ENCODE results near the gene RMI2.
A peak's percentile ranks its signal among the peaks of the same experiment; 100 is the strongest.

The RMI2 gene

DNA sequence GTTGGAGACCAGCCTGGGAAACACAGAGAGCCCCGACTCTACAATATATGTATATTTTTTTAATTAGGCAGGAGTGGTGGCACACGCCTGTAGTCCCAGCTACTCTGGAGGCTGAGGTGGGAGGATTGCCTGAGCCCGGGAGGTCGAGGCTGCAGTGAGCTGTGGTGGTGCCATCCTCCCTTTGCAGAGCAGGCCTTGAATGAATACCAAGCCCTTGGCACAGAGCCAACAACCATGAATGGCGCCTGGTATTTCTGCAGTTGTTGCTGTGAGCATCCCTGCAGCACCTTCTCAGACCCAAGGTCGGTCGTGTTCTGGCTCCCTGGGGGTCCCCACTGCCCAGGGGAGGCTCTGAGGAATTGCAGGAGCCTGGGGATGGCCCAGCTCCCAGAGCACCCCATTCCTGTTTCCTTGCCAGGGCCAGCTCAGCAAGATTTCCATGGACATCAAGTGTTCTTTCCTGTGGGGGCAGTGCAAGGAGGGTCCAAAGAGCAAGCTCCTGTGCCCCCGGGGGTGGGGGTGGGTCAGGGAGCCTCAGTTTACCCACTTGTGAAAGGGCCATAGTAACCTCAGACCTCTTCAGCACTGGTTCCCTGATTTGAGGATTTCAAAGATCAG, 25.6 kb upstream of the RMI2 start:
- no peak overlapping the region for H3K27ac Mint-ChIP-seq
- H3K4me3 Mint-ChIP-seq, result no peak overlapping the region
- H3K9me3 Mint-ChIP-seq, result no peaks in the 10 kb centered on the region
- H3K36me3 Mint-ChIP-seq (ENCODE audit: low read depth), result no peaks in the 10 kb centered on the region
- H3K27me3 Mint-ChIP-seq, result no peaks in the 10 kb centered on the region
- H3K4me1 Mint-ChIP-seq (ENCODE audit: low read depth), result peaks cover under 1% of the 10 kb centered on the region

GRCh38 chr16:11320170-11320569, 25.1 kb upstream of the RMI2 start:
- Mint-ChIP-seq H3K9me3 (no peaks in the 10 kb centered on the region), H3K27me3 (no peaks in the 10 kb centered on the region), H3K27ac (no peak overlapping the region), H3K36me3 (ENCODE audit: low read depth) (no peaks in the 10 kb centered on the region), H3K4me3 (no peak overlapping the region), H3K4me1 (ENCODE audit: low read depth) (peaks cover 6% of the 10 kb centered on the region)

DNA sequence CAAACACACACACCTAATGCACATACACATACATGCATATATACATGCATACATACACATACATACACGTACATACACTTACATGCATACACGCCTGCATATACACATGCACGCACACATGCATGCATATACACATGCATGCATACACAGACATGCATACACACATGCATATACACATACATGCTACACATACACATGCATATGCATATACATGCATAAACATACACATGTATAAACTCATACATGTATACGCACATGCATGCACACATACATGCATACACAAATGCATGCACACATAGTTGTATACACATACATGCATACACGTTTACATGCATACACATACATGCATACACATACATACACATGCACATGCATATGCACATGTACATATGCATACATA, 23.6 kb upstream of the RMI2 start:
- Mint-ChIP-seq H3K9me3 (no peaks in the 10 kb centered on the region), H3K4me1 (ENCODE audit: low read depth) (peaks cover 18% of the 10 kb centered on the region)

GRCh38 chr16:11322823-11323222, 22.4 kb upstream of the RMI2 start:
- no peak overlapping the region for H3K27ac Mint-ChIP-seq
- no peaks in the 10 kb centered on the region for H3K36me3 Mint-ChIP-seq (ENCODE audit: low read depth)
- H3K4me3 Mint-ChIP-seq, result no peak overlapping the region
- no peaks in the 10 kb centered on the region for H3K27me3 Mint-ChIP-seq
- H3K9me3 Mint-ChIP-seq, result no peaks in the 10 kb centered on the region
- peaks cover 30% of the 10 kb centered on the region for H3K4me1 Mint-ChIP-seq (ENCODE audit: low read depth)

More for the DNA sequence above, 23.6 kb upstream of the RMI2 start:
- H3K27ac Mint-ChIP-seq, result no peak overlapping the region
- H3K36me3 Mint-ChIP-seq (ENCODE audit: low read depth), result no peaks in the 10 kb centered on the region
- H3K27me3 Mint-ChIP-seq, result no peaks in the 10 kb centered on the region
- no peak overlapping the region for H3K4me3 Mint-ChIP-seq

DNA sequence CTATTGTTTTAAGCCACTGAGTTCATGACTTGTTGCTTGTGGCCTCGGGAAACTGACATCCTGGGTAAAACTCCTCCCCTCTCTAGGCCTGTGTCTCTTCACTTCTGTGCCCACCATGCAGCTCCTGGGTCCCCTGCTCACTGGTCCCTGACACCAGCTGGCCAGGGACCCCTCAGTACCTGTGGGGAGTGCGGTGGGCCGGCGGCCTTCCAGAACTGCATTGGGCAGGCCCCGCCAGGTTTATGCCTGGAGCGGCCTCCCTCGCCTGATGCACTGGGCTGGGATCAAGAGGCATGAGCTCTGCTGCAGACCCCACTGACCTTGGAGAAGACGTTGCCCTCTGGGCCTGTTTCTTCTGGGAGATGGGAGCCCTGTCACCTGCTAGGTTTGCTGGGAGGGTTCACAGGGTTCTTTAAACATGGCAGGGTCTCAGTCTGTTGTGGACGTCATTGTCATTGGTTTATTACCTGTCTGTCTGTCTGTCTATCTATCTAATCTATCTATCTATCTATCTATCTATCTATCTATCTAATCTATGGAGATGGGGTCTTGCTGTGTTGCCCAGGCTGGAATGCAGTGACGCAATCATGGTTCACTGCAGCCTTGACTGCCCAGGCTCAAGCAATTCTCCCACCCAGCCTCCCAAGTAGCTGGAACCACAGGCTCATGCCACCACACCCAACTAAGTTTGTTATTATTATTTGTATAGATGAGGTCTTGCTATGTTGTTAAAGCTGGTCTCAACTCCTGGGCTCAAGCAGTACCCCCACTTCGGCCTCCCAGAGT, 21.5 kb upstream of the RMI2 start:
- Mint-ChIP-seq H3K27ac (no peak overlapping the region), H3K36me3 (ENCODE audit: low read depth) (no peaks in the 10 kb centered on the region), H3K9me3 (no peaks in the 10 kb centered on the region), H3K4me1 (ENCODE audit: low read depth) (peaks cover 39% of the 10 kb centered on the region), H3K4me3 (no peak overlapping the region), H3K27me3 (no peaks in the 10 kb centered on the region)

GRCh38 chr16:11325404-11326083, 19.7 kb upstream of the RMI2 start:
- peak overlapping the region; percentile 83 for H3K27ac Mint-ChIP-seq
- H3K36me3 Mint-ChIP-seq (ENCODE audit: low read depth), result no peaks in the 10 kb centered on the region
- no peak overlapping the region for H3K4me3 Mint-ChIP-seq
- H3K4me1 Mint-ChIP-seq (ENCODE audit: low read depth), result peaks cover 54% of the 10 kb centered on the region
- no peaks in the 10 kb centered on the region for H3K27me3 Mint-ChIP-seq
- no peaks in the 10 kb centered on the region for H3K9me3 Mint-ChIP-seq

GRCh38 chr16:11326084-11326736, 19.0 kb upstream of the RMI2 start:
- no peaks in the 10 kb centered on the region for H3K36me3 Mint-ChIP-seq (ENCODE audit: low read depth)
- peaks cover 59% of the 10 kb centered on the region for H3K4me1 Mint-ChIP-seq (ENCODE audit: low read depth)
- no peaks in the 10 kb centered on the region for H3K9me3 Mint-ChIP-seq
- no peak overlapping the region for H3K4me3 Mint-ChIP-seq
- H3K27me3 Mint-ChIP-seq, result no peaks in the 10 kb centered on the region
- peak overlapping the region; percentile 75 for H3K27ac Mint-ChIP-seq

DNA sequence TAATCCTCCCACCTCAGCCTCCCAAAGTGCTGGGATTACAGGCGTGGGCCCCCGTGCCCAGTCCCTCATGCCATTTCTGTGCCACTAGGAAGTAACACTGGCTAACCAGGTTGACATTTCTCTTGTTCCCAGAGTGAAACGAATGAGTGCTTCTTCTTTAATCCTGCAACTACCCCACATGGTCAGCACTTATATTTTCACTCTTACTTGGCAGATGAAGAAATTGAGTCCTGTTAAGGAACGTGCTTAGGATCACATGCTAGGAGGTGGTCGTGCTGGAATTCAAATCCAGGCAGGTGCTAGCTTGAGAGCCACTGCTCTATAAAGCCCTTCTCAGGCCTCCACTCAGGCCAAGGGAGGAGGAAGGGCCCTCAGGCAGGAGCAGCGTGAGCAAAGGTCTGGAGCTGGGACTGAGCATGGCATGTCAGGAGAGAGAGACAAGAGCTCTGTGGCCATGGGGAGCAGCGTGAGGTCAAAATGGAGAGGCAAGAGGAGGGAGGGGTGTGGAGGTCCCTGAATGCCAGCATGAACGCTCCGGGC, 18.5 kb upstream of the RMI2 start:
- Mint-ChIP-seq H3K27ac (peak overlapping the region; percentile 75), H3K4me1 (ENCODE audit: low read depth) (peaks cover 59% of the 10 kb centered on the region), H3K4me3 (peak overlapping the region; percentile 55)

GRCh38 chr16:11327277-11328171, 17.7 kb upstream of the RMI2 start:
- peak overlapping the region; percentile 55 for H3K4me3 Mint-ChIP-seq
- peak overlapping the region; percentile 75 for H3K27ac Mint-ChIP-seq
- no peaks in the 10 kb centered on the region for H3K9me3 Mint-ChIP-seq
- H3K4me1 Mint-ChIP-seq (ENCODE audit: low read depth), result peaks cover 59% of the 10 kb centered on the region
- H3K27me3 Mint-ChIP-seq, result no peaks in the 10 kb centered on the region
- H3K36me3 Mint-ChIP-seq (ENCODE audit: low read depth), result no peaks in the 10 kb centered on the region

More for the DNA sequence above, 18.5 kb upstream of the RMI2 start:
- Mint-ChIP-seq H3K9me3 (no peaks in the 10 kb centered on the region), H3K27me3 (no peaks in the 10 kb centered on the region), H3K36me3 (ENCODE audit: low read depth) (no peaks in the 10 kb centered on the region)

GRCh38 chr16:11328172-11329070, 16.8 kb upstream of the RMI2 start:
- peak overlapping the region; percentile 55 for H3K4me3 Mint-ChIP-seq
- H3K4me1 Mint-ChIP-seq (ENCODE audit: low read depth), result peaks cover 59% of the 10 kb centered on the region
- H3K36me3 Mint-ChIP-seq (ENCODE audit: low read depth), result no peaks in the 10 kb centered on the region
- H3K27me3 Mint-ChIP-seq, result no peaks in the 10 kb centered on the region
- H3K27ac Mint-ChIP-seq, result peak overlapping the region; percentile 75
- H3K9me3 Mint-ChIP-seq, result no peaks in the 10 kb centered on the region

DNA sequence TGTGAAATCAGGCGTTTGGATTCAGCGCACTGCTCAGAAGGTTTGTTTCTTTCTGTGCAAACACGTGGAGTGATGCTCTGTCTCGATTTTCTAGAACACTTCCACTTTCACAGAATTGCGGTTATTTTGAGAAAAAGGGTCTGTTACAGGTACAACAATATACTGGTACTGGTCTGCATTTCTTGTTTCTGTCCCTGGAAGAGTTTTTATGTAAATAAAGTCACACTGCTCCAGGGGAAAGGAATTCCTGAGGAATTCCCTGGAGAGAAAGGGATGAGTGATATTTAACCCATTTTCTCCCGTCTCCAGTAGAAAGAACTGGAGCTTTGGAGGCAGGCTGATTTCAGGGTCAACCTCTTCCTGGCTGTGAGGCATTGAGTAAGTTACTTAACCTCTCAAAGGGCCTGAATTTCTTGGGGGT, 16.2 kb upstream of the RMI2 start:
- Mint-ChIP-seq H3K27ac (peak overlapping the region; percentile 15), H3K4me3 (peak overlapping the region; percentile 49), H3K27me3 (no peaks in the 10 kb centered on the region), H3K4me1 (ENCODE audit: low read depth) (peaks cover 59% of the 10 kb centered on the region), H3K36me3 (ENCODE audit: low read depth) (no peaks in the 10 kb centered on the region), H3K9me3 (no peaks in the 10 kb centered on the region)

DNA sequence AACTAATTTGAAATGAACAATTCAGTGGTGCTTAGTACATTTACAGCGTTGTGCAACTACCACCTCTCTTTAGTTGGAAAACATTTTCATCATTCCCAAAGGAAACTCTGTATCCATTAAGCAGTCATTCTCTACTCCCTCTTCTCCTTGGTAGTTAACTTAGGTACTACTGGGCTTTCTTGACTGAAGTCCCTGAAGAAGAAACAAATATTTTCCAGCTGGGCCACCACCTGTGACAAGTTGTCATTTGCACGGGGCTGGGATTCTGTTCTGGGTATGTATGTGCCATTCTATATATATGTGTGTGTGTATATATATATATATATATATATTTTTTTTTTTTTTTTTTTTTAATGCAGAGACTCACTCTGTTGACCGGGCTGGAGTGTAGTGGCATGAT, 15.4 kb upstream of the RMI2 start:
- H3K36me3 Mint-ChIP-seq (ENCODE audit: low read depth), result no peaks in the 10 kb centered on the region
- H3K27ac Mint-ChIP-seq, result no peak overlapping the region
- H3K4me3 Mint-ChIP-seq, result no peak overlapping the region
- H3K4me1 Mint-ChIP-seq (ENCODE audit: low read depth), result peaks cover 56% of the 10 kb centered on the region
- H3K27me3 Mint-ChIP-seq, result no peaks in the 10 kb centered on the region
- no peaks in the 10 kb centered on the region for H3K9me3 Mint-ChIP-seq

GRCh38 chr16:11330526-11331237, 14.6 kb upstream of the RMI2 start:
- H3K27ac Mint-ChIP-seq, result peak overlapping the region; percentile 24

More at GRCh38 chr16:11330526-11331237, 14.6 kb upstream of the RMI2 start:
- Mint-ChIP-seq H3K4me1 (ENCODE audit: low read depth) (peaks cover 48% of the 10 kb centered on the region), H3K9me3 (no peaks in the 10 kb centered on the region), H3K36me3 (ENCODE audit: low read depth) (no peaks in the 10 kb centered on the region), H3K4me3 (no peak overlapping the region), H3K27me3 (no peaks in the 10 kb centered on the region)

All from stimulated activated naive CD8-positive, alpha-beta T cell treated with anti-CD3 and anti-CD28 coated beads, Interleukin-15, Interleukin-2, amounts not matched to agents 100 ng/mL and 50 ng/mL, for 24 hours (primary cell).